ENCODE data around the gene MAP3K7CL.

The MAP3K7CL gene

GRCh38 chr21:29205009-29205408 is 74.6 kb downstream of the MAP3K7CL start:
- DNase-seq, result no peak

DNA sequence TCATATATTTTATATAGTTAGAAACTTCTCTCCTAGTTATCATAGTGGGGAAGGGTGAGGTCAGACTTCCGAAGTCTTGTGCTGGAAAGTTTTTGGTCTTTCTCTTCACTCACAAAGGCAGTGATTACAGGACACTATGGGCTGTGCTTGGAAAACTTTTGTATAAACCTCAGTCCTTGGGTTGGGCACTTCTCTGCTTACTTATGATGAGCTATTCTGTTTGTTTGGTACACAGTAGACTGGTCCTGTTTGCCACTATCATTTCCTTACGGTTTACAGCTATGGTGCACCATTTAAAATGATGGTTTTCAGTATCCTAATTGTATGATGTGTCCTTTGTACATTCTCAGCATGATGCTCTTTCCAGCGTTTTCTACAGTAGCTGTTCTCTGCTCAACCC is 75.5 kb downstream of the MAP3K7CL start:
- no peak for DNase-seq

GRCh38 chr21:29206445-29206844 is 76.0 kb downstream of the MAP3K7CL start:
- no peak for DNase-seq

DNA sequence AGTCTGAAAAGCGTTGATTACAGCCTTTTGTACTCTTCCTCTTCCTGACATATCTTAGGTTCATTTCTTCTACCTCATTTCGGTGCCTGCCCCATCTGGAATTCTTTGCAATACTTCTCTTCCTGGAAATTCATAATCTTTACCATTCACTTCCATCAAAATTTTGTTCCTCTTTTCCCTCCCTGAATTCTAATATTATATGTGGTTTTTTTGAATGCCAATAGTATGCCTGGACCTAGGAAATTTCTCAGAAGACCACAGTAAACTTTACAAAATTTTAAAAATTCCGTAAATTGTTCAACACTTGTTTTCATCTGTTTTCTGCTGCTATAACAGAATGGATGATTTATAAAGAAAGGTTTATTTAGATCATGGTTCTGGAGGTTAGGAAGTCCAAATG is 76.8 kb downstream of the MAP3K7CL start:
- no peak for DNase-seq

DNA sequence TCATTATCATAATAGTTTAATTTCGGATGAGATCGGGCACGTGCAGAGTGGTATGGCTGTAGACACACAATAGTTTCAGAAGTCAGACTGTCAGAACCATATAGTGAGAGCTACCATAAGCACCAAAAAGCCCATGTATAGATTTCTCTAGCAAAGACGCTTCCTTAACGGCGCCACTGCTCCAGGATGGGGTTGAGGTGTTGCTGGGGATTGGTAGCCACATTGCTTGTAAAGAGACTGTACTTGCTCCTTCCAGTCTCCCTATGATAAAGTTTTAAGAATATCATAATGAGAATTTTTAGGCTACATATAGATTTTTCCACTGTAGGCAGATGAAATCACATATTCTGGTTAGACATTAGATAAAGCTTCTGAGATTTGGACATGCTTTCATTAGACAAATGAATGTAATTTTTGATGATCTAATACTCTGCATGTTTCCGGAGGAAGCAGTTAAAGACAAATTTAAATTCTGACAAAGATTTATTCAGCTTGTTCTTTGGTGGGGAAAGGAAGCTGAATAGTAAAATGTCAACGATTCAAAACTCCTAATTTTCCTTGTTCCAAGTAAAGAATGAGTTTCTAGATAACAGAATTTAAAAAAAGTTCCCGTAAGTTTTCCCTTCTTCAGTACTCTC is 77.7 kb downstream of the MAP3K7CL start:
- DNase-seq, result no peak

- no peak for DNase-seq
Observed at GRCh38 chr21:29208682-29209059, 78.2 kb downstream of the MAP3K7CL start.

DNA sequence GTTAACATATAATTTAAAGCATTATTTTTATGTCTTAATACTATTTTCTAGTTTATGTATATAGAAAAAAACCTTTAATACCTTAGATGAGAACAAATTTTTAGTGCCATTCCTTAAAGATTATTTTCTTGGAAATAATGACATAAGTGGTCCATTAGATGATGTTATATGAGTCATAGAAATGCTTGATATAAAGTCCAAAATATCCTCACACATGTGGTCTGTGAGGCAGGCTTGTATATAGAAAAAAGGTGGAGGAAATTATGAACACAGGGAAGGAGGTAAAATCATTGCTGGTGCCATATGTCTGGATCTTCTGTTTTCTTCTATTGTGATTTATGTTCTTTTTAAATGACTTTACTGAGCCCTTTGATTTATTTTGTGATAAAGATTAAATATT is 79.3 kb downstream of the MAP3K7CL start:
- DNase-seq, result no peak

- no peak for DNase-seq
Observed at GRCh38 chr21:29211205-29211604, 80.8 kb downstream of the MAP3K7CL start.

GRCh38 chr21:29212446-29212845 is 82.0 kb downstream of the MAP3K7CL start:
- DNase-seq, result no peak

DNA sequence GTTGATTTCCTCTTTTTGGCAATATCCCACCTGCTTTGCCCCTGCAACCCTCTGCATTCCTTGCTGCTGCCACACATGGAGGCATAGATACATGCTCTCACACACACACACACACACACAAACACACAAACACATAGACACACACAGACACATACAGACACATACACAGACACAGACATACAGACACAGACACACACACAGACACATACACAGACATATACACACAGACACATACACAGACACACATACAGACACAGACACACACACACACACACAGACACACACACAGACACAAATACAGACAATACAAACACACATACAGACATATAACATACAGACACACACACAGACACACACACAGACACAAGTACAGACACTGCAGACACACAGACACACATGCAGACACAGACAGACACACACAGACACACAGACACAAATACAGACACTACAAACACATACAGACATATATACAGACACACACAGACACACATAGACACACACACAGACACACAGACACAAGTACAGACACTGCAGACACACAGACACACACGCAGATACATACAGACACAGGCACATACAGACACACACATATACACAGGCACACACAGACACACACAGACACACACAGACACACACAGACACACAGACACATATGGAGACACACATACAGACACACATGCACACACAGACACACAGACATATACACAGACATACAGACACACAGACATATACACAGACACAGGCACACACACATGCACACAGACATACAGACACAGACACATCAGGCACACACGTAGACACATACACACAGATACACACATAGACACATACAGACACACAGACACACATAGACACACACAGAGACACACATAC is 83.3 kb downstream of the MAP3K7CL start:
- no peak for DNase-seq

- DNase-seq, result no peak
Observed at GRCh38 chr21:29215709-29216108, 85.3 kb downstream of the MAP3K7CL start.

- DNase-seq, result no peak
Observed at GRCh38 chr21:29217818-29218291, 87.4 kb downstream of the MAP3K7CL start.

- DNase-seq, result no peak
Observed at GRCh38 chr21:29218749-29219148, 88.3 kb downstream of the MAP3K7CL start.

DNA sequence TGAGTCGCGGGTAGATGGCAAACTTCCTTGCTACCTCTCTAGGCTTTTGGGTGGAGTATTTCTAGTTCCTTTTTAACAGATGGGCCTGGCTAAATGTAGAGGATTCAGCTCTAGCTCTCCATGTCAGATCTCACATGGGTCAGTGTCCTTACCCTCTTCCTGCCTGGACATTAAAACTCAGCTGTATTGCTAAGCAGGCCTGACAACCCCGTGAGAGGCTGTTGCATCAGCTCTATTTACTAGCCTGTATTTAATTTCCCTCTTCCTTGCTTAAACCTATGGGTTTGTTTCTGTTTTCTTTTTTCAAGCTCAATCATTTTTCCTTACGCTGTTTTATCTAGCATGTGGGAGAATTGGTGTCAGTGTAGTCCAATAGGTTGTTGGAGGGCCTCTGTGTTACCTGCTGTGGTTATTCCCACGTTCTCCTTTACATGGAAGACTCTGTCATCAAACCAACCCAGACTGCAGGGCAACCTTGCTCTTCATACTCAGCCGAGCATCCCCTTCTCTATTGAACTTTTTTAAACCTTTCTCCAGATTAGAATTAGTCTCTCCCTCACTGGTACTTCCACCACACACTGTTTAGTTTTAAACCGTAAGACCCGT is 88.8 kb downstream of the MAP3K7CL start:
- DNase-seq, result no peak

DNA sequence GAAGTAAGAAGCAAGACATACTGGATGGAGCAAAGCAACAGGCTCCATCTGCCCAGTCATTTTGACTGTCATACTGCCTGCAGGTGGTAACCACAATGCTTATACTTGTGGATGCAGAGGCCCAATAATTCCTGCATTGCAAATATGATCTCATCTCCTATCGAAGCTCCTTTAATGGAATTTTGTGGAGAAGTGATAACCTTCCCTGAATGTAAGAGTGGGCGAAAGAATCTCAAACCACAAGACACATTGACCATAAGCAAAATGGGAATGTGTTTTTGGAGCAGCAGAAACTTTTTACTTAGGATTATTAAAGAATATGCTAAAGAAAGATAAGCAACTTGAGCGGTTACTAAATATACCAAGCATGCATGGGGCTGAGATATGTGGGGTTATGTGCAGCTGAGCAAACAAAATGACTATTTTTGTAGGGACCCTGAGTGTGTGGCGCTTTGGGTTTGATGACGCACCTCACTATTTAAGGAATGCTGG is 90.9 kb downstream of the MAP3K7CL start:
- no peak for DNase-seq

DNA sequence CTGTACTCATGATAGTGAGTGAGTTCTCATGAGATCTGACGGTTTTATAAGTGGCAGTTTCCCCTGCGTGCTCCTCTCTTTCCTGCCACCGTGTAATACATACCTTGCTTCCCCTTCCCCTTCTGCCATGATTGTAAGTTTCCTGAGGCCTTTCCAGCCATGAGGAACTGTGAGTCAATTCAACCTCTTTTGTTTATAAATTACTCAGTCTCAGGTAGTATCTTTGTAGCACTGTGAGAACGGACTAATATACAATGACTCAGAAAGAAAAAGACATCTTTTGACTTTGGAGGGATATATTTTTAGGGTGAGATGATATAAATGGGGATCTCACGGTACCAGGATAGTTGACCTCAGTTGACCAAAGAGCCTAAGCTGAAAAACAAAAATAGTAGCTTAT is 93.6 kb downstream of the MAP3K7CL start:
- DNase-seq, result no peak
